K562 (cell line): Measurements from ENCODE around the gene TTC21A. TPM values are rescaled to one million over a fixed set of nuclear protein-coding genes. Genes with fewer than 3 reads are reported as not detected.

Experiments
- BCL6 ChIP-seq: fragments of 250-450 bp; sonication (Bioruptor Pico); IDR thresholded peaks from 2 replicates; pipeline ENCODE4 v1.4.0; 2020
- BRF1 ChIP-seq: IDR thresholded peaks from 3 replicates; pipeline ENCODE4 v1.6.1; 2011; ENCODE audit warnings: borderline replicate concordance, mild to moderate bottlenecking; ENCODE audit not compliant: insufficient read length; ENCODE audit errors: extremely low read depth
- E2F3 ChIP-seq: fragments of 250-450 bp; sonication (Bioruptor Pico); IDR thresholded peaks from 2 replicates; pipeline ENCODE4 v1.4.0; 2020; ENCODE audit warnings: mild to moderate bottlenecking
- ETV6 ChIP-seq, 3 experiments: fragments of 150-350 bp in 1 of 3; sonication (generic) in 1 of 3; formaldehyde crosslinking in 1 of 3; IDR thresholded peaks; 2 replicates each; pipeline versions ENCODE4 v1.6.1 to v1.8.0; 2014 to 2022; ENCODE audit warnings: borderline replicate concordance in 2 of 3, low read depth in 2 of 3, antibody characterized with exemption in 1 of 3, low read length in 1 of 3, mild to moderate bottlenecking in 1 of 3, missing genetic modification reagents in 1 of 3
- FOS ChIP-seq: IDR thresholded peaks from 3 replicates; pipeline ENCODE4 v1.6.1; 2011; ENCODE audit not compliant: insufficient read length; ENCODE audit errors: extremely low read depth
- GABPA ChIP-seq: fragments of 200-800 bp; sonication (Bioruptor generic); conservative IDR thresholded peaks from 2 replicates; pipeline ENCODE4 v1.6.1; 2016; ENCODE audit warnings: low read depth, missing genetic modification characterization, missing compliant biosample characterization
- GTF2A2 ChIP-seq: IDR thresholded peaks from 2 replicates; pipeline ENCODE4 v1.6.1; 2016; ENCODE audit warnings: mild to moderate bottlenecking, missing genetic modification characterization, missing compliant biosample characterization
- OTX1 ChIP-seq: fragments of 450-650 bp; formaldehyde crosslinking; IDR thresholded peaks from 2 replicates; pipeline ENCODE4 v1.4.0; 2022; ENCODE audit warnings: mild to moderate bottlenecking
- PCBP1 ChIP-seq: fragments of 200-400 bp; formaldehyde crosslinking; IDR thresholded peaks from 2 replicates; pipeline ENCODE4 v1.6.1; 2018; ENCODE audit warnings: mild to moderate bottlenecking, low read depth, low read length; ENCODE audit not compliant: poor library complexity, severe bottlenecking
- PPARD ChIP-seq: fragments of 250-450 bp; sonication (Bioruptor Pico); IDR thresholded peaks from 2 replicates; pipeline ENCODE4 v1.8.0; 2022; ENCODE audit warnings: inconsistent platforms, mild to moderate bottlenecking, moderate library complexity
- RNF2 ChIP-seq: sonication (generic); IDR thresholded peaks from 2 replicates; pipeline ENCODE4 v1.6.1; 2016
- SNIP1 ChIP-seq: fragments of 450-650 bp; IDR thresholded peaks from 2 replicates; pipeline ENCODE4 v1.7.1; 2017; ENCODE audit warnings: low read depth, mild to moderate bottlenecking
- SRF ChIP-seq, 2 experiments: fragments of 250-450, 450-650 bp in 1 of 2; sonication (Bioruptor Pico) in 1 of 2; sonication (generic) in 1 of 2; formaldehyde crosslinking; IDR thresholded peaks; 2 replicates each; pipeline versions ENCODE4 v1.5.0 to v1.5.1; 2020 to 2022; ENCODE audit warnings: mild to moderate bottlenecking in 1 of 2, missing genetic modification reagents in 1 of 2
- ZFP1 ChIP-seq: fragments of 450-650 bp; formaldehyde crosslinking; IDR thresholded peaks from 2 replicates; pipeline ENCODE4 v1.4.0; 2020; ENCODE audit warnings: mild to moderate bottlenecking, mixed read lengths
- ZNF174 ChIP-seq: fragments of 250-450 bp; sonication (Bioruptor Pico); IDR thresholded peaks from 2 replicates; pipeline ENCODE4 v1.4.0; 2020; ENCODE audit warnings: mild to moderate bottlenecking
- ZNF408 ChIP-seq: fragments of 250-450 bp; sonication (Bioruptor Pico); IDR thresholded peaks from 2 replicates; pipeline ENCODE4 v1.4.0; 2020; ENCODE audit warnings: low read depth, mild to moderate bottlenecking, moderate library complexity
- ZNF778 ChIP-seq: fragments of 450-650 bp; formaldehyde crosslinking; IDR thresholded peaks from 2 replicates; pipeline ENCODE4 v1.4.0; 2020; ENCODE audit warnings: mild to moderate bottlenecking, moderate library complexity
- ZNF785 ChIP-seq: fragments of 250-450 bp; sonication (Bioruptor Pico); IDR thresholded peaks from 2 replicates; pipeline ENCODE4 v1.4.0; 2020; ENCODE audit warnings: mild to moderate bottlenecking
- polyA plus RNA-seq, 8 experiments: library from polyadenylated mRNA; depleted of rRNA in 4 of 8; stranded (reverse) in 5 of 8; unstranded in 3 of 8; fragments of >200 nt; fragmentation: Nextera tagmentation in 2 of 8; fragmentation: Illumina TruSeq in 1 of 8; extraction: Ambion mirVana in 2 of 8; extraction: Trizol in 1 of 8; gene quantifications; 2 replicates each; pipeline versions ENCODE4 v1.2.1 to v1.2.3, GENCODE V29; 2011 to 2014; ENCODE audit warnings: inconsistent platforms in 1 of 8, missing spikeins in 1 of 8
- total RNA-seq, 7 experiments: library from RNA; depleted of rRNA in 6 of 7; stranded (reverse); fragments of >200 nt in 6 of 7; fragmentation: Illumina TruSeq in 2 of 7; extraction: Trizol in 2 of 7; gene quantifications; 2 replicates each; pipeline versions ENCODE4 v1.2.1 to v1.2.3, GENCODE V29; 2011 to 2021; ENCODE audit warnings: low replicate concordance in 1 of 7
- TF ChIP-seq, protein P1 (sequence below), 2 experiments: fragments of 450-650 bp; formaldehyde crosslinking in 1 of 2; IDR thresholded peaks; 2 replicates each; pipeline versions ENCODE4 v1.4.0 to v1.6.1; 2014 to 2020; ENCODE audit warnings: mild to moderate bottlenecking in 2 of 2, borderline replicate concordance in 1 of 2, low read depth in 1 of 2
- TF ChIP-seq, protein P2 (sequence below): sonication (generic); formaldehyde crosslinking; IDR thresholded peaks from 2 replicates; pipeline ENCODE4 v1.9.0; 2022; ENCODE audit warnings: mild to moderate bottlenecking, missing genetic modification reagents

The TTC21A gene
- total and polyA plus RNA-seq, 9 of the 15 experiments (the other 6 are each of a cell fraction or from before 2014, with no cell fraction given): 0.22 to 1.4 (median 0.70) TPM

DNA sequence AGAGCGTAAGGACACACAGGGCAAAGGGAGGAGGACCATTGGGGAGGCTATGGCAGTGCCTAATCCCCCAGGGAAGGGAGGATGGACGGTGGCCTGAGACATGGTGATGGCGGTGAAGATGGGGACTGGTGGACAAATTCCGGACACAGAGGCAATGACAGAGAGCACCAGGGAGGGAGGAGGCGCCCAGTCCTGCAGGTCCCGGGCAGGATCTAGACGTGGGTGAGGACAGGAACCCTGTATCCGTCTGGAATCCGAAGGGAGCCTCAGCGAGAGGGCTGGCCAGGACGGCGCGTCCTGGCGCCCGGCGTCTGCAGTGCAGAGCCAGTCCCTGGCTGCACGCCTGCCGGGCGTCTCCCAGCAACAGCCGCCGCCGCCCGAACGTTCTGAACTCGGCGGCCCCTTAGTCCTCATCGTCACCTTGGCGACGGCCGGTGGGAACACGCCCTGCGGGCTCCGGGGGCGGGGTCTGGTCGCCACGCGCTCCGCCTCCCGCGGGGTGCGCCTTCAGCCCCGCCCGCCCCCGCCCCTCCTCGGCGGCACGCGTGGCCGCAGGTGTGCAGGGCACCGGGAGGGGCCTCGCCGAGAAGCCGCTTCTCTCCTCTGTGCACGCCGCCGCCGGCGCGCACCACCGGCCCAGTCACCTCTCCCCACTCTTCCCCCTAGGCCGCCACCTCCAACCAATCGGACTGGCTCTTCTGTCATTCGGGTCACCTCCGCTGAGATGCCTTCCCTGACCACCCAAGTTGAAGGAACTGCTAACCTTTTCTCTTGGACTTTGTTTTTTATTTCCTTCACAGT, 73.3 kb downstream of the TTC21A start (continued):
- TF ChIP-seq ZNF785 (CRISPR knock-in tag) (no peak), PPARD (no peak), ZNF174 (CRISPR knock-in tag) (no peak), SNIP1 (no peak), ETV6 (IDR thresholded peaks at IDR 0.05; ENCODE audit: borderline replicate concordance in 1 of 2, low read depth in 2 of 2, low read length in 1 of 2) (no peak), ETV6 (CRISPR knock-in tag; IDR thresholded peaks at IDR 0.05; ENCODE audit: borderline replicate concordance) (no peak), GABPA (tag) (no peak), SRF (CRISPR knock-in tag; IDR thresholded peaks at IDR 0.05) (0 out of 4 replicates have a peak, but pooled peaks of 1 of the 2 experiments have one; percentile 33), FOS (no peak), E2F3 (0 out of 2 replicates have a peak, but pooled peaks have one; percentile 22), PCBP1 (peak; percentile 32), BCL6 (CRISPR knock-in tag) (no peak), RNF2 (no peak; the same call in 1 of the 2 replicates), OTX1 (CRISPR knock-in tag) (no peak; the same call in 1 of the 2 replicates), BRF1 (no peak), ZNF778 (no peak), ZNF408 (CRISPR knock-in tag) (no peak), ZFP1 (CRISPR knock-in tag) (no peak), GTF2A2 (tag) (no peak)
- TF ChIP-seq, protein P1, sequence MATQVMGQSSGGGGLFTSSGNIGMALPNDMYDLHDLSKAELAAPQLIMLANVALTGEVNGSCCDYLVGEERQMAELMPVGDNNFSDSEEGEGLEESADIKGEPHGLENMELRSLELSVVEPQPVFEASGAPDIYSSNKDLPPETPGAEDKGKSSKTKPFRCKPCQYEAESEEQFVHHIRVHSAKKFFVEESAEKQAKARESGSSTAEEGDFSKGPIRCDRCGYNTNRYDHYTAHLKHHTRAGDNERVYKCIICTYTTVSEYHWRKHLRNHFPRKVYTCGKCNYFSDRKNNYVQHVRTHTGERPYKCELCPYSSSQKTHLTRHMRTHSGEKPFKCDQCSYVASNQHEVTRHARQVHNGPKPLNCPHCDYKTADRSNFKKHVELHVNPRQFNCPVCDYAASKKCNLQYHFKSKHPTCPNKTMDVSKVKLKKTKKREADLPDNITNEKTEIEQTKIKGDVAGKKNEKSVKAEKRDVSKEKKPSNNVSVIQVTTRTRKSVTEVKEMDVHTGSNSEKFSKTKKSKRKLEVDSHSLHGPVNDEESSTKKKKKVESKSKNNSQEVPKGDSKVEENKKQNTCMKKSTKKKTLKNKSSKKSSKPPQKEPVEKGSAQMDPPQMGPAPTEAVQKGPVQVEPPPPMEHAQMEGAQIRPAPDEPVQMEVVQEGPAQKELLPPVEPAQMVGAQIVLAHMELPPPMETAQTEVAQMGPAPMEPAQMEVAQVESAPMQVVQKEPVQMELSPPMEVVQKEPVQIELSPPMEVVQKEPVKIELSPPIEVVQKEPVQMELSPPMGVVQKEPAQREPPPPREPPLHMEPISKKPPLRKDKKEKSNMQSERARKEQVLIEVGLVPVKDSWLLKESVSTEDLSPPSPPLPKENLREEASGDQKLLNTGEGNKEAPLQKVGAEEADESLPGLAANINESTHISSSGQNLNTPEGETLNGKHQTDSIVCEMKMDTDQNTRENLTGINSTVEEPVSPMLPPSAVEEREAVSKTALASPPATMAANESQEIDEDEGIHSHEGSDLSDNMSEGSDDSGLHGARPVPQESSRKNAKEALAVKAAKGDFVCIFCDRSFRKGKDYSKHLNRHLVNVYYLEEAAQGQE (IDR thresholded peaks at IDR 0.05; ENCODE audit: borderline replicate concordance): peak; percentile 68
- TF ChIP-seq, protein P1 (CRISPR knock-in tag; IDR thresholded peaks at IDR 0.05; ENCODE audit: low read depth): 0 out of 2 replicates have a peak, but pooled peaks have one; percentile 47
- TF ChIP-seq, protein P2, sequence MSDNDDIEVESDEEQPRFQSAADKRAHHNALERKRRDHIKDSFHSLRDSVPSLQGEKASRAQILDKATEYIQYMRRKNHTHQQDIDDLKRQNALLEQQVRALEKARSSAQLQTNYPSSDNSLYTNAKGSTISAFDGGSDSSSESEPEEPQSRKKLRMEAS (CRISPR knock-in tag): peak; percentile 64; the same call in 1 of the 2 replicates
